GM23338 (cell line): ENCODE measurements around the gene BEST4. TPM values are rescaled to one million over a fixed set of nuclear protein-coding genes. Genes with fewer than 3 reads are reported as not detected.

Source experiments
- ATAC-seq: fragments of 200-7000 bp; cut with Tn5 transposase; 3 replicates; pipeline ENCODE4 v1.9.1; 2020
- DNase-seq: peaks from one replicate; pipeline ENCODE4 v3.0.0-alpha.2; 2015; ENCODE audit warnings: low spot score
- H2AFZ ChIP-seq: fragments of 200-600 bp; sonication (generic); 2 replicates; pipeline ENCODE4 v1.8.0; 2016; ENCODE audit warnings: antibody characterized with exemption, mild to moderate bottlenecking, moderate library complexity
- H3F3A ChIP-seq: fragments of 200-600 bp; sonication (generic); replicated peaks from 2 replicates; pipeline ENCODE4 v1.8.0; 2017; ENCODE audit warnings: antibody characterized with exemption, mixed run types, low read depth
- H3K27ac ChIP-seq: fragments of 200-600 bp; sonication (generic); 2 replicates; pipeline ENCODE4 v1.6.1; 2016; ENCODE audit warnings: low read depth
- H3K27me3 ChIP-seq: fragments of 200-600 bp; sonication (generic); 2 replicates; pipeline ENCODE4 v1.8.0; 2016; ENCODE audit warnings: mild to moderate bottlenecking, mixed run types, moderate library complexity; ENCODE audit not compliant: insufficient read depth
- H3K36me3 ChIP-seq: fragments of 200-600 bp; sonication (generic); 2 replicates; pipeline ENCODE4 v1.8.0; 2016; ENCODE audit warnings: mild to moderate bottlenecking; ENCODE audit not compliant: insufficient read depth
- H3K4me1 ChIP-seq: fragments of 200-600 bp; sonication (generic); 2 replicates; pipeline ENCODE4 v1.8.0; 2016; ENCODE audit warnings: mild to moderate bottlenecking, moderate library complexity; ENCODE audit not compliant: insufficient read depth
- H3K4me2 ChIP-seq: fragments of 200-600 bp; sonication (generic); 2 replicates; pipeline ENCODE4 v1.7.1; 2017; ENCODE audit warnings: mixed run types
- H3K4me3 ChIP-seq: fragments of 200-600 bp; sonication (generic); 2 replicates; pipeline ENCODE4 v1.6.1; 2016; ENCODE audit warnings: mixed run types
- H3K79me2 ChIP-seq: fragments of 200-600 bp; sonication (generic); replicated peaks from 2 replicates; pipeline ENCODE4 v1.8.0; 2017; ENCODE audit warnings: mild to moderate bottlenecking; ENCODE audit not compliant: insufficient read depth
- H3K9me2 ChIP-seq: fragments of 200-600 bp; sonication (generic); 2 replicates; pipeline ENCODE4 v1.8.0; 2017; ENCODE audit not compliant: insufficient read depth
- H4K20me1 ChIP-seq: fragments of 200-600 bp; sonication (generic); replicated peaks from 2 replicates; pipeline ENCODE4 v1.8.0; 2017; ENCODE audit warnings: mild to moderate bottlenecking; ENCODE audit not compliant: insufficient read depth
- H3K27ac Mint-ChIP-seq: 2 replicates; pipeline ENCODE4 v1.8.0; 2020; ENCODE audit warnings: inconsistent platforms, mild to moderate bottlenecking, moderate library complexity, mixed read lengths
- H3K27me3 Mint-ChIP-seq: 3 replicates; pipeline ENCODE4 v1.8.0; 2022; ENCODE audit warnings: low read depth, mild to moderate bottlenecking, moderate library complexity, mixed read lengths, inconsistent platforms; ENCODE audit not compliant: insufficient read depth, poor library complexity
- H3K36me3 Mint-ChIP-seq: 3 replicates; pipeline ENCODE4 v1.8.0; 2021; ENCODE audit warnings: low read depth, mild to moderate bottlenecking, inconsistent platforms, moderate library complexity, mixed read lengths
- H3K4me1 Mint-ChIP-seq: 3 replicates; pipeline ENCODE4 v1.8.0; 2020; ENCODE audit warnings: mild to moderate bottlenecking, inconsistent platforms, mixed read lengths
- H3K4me3 Mint-ChIP-seq: 3 replicates; pipeline ENCODE4 v1.8.0; 2021; ENCODE audit warnings: moderate library complexity, mild to moderate bottlenecking, inconsistent platforms, mixed read lengths
- H3K9me3 Mint-ChIP-seq: 3 replicates; pipeline ENCODE4 v1.8.0; 2020; ENCODE audit warnings: moderate library complexity, mild to moderate bottlenecking, inconsistent platforms, mixed read lengths
- EZH2phosphoT487 ChIP-seq: fragments of 200-600 bp; sonication (generic); IDR thresholded peaks from one replicate; pipeline ENCODE4 v1.8.1; 2018; ENCODE audit warnings: antibody characterized with exemption; ENCODE audit not compliant: unreplicated experiment
- POLR2AphosphoS5 ChIP-seq: IDR thresholded peaks from 2 replicates; pipeline ENCODE4 v1.6.1; 2016; ENCODE audit warnings: antibody characterized with exemption, low read depth
- STAT1 ChIP-seq: IDR thresholded peaks from one replicate; pipeline ENCODE4 v1.6.1; 2016; ENCODE audit warnings: antibody characterized with exemption; ENCODE audit not compliant: unreplicated experiment
- ZNF331 ChIP-seq: fragments of 250-450 bp; sonication (Bioruptor Pico); IDR thresholded peaks from 2 replicates; pipeline ENCODE4 v1.5.0; 2020; ENCODE audit warnings: low read depth, mild to moderate bottlenecking, moderate library complexity
- polyA plus RNA-seq: library from polyadenylated mRNA; unstranded; fragments of >200 nt; fragmentation: Nextera tagmentation; extraction: Ambion mirVana; gene quantifications from 2 replicates; pipeline ENCODE4 v1.2.1, GENCODE V29; 2016
- total RNA-seq: library from RNA; depleted of rRNA; stranded (reverse); fragments of >200 nt; shearing (Covaris generic); gene quantifications from 2 replicates; pipeline ENCODE4 v1.2.3, GENCODE V29; 2014
- TF ChIP-seq, protein P1 (sequence below): IDR thresholded peaks from one replicate; pipeline ENCODE4 v1.6.1; 2018; ENCODE audit warnings: antibody characterized with exemption; ENCODE audit not compliant: unreplicated experiment
- TF ChIP-seq, protein P2 (sequence below): IDR thresholded peaks from 2 replicates; pipeline ENCODE4 v1.6.1; 2016; ENCODE audit warnings: antibody characterized with exemption
- TF ChIP-seq, protein P3 (sequence below), 2 experiments: fragments of 200-600 bp in 1 of 2; sonication (generic) in 1 of 2; conservative IDR thresholded peaks; 2 replicates each; pipeline versions ENCODE4 v1.5.1 to v1.6.1; 2016 to 2017; ENCODE audit warnings: antibody characterized with exemption in 2 of 2, low read depth in 2 of 2, mild to moderate bottlenecking in 2 of 2, moderate library complexity in 1 of 2
- TF ChIP-seq, protein P4 (sequence below): fragments of 250-450 bp; sonication (Bioruptor Pico); IDR thresholded peaks from 2 replicates; pipeline ENCODE4 v1.5.0; 2020; ENCODE audit warnings: mild to moderate bottlenecking, moderate library complexity

BEST4 gene
- total and polyA plus RNA-seq, 2 experiments from 2014 or later, result 0.63 to 1.6 TPM

DNA sequence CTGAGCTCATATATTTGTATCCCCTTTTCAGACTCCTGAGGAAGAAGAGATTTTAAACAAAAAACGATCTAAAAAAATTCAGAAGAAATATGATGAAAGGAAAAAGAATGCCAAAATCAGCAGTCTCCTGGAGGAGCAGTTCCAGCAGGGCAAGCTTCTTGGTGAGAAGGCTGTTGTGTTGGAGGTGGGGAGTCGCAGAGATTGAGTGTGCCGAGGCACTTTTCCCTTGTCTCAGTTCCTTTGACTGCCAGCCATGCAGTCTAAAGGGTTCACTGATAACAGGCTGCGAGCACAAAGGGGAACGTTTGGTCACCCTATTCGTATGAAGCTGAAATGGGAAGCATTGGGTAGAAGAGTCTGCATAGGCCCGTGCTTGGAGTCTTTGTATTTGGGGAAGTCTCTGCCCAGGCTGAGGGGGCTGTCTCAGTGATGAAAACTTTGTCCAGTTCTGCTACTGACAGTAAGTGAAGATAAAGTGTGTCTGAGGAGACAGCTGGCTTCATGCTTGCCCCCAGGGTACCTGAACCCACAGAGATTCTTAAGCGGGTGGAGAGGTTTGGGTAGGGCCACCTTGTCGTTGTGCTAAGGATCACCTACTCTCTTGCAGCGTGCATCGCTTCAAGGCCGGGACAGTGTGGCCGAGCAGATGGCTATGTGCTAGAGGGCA, 9.9 kb downstream of the BEST4 start:
- peak overlapping the region; percentile 100 for H3K4me2 ChIP-seq
- peak overlapping the region; percentile 90 for H3K27ac ChIP-seq
- DNase-seq (no peak), ATAC-seq (no peak)
- Mint-ChIP-seq H3K9me3 (no peaks in the 10 kb centered on the region; the same call in 2 of the 3 replicates), H3K27me3 (peaks cover 30% of the 10 kb centered on the region), H3K36me3 (peaks cover 64% of the 10 kb centered on the region), H3K27ac (peak overlapping the region; percentile 93), H3K4me1 (peaks cover 20% of the 10 kb centered on the region), H3K4me3 (peak overlapping the region; percentile 87)
- H3K4me1 ChIP-seq, result peaks cover 15% of the 10 kb centered on the region
- H2AFZ ChIP-seq, result no peak overlapping the region
- peaks cover 37% of the 10 kb centered on the region for H3K36me3 ChIP-seq
- TF ChIP-seq, protein P1, sequence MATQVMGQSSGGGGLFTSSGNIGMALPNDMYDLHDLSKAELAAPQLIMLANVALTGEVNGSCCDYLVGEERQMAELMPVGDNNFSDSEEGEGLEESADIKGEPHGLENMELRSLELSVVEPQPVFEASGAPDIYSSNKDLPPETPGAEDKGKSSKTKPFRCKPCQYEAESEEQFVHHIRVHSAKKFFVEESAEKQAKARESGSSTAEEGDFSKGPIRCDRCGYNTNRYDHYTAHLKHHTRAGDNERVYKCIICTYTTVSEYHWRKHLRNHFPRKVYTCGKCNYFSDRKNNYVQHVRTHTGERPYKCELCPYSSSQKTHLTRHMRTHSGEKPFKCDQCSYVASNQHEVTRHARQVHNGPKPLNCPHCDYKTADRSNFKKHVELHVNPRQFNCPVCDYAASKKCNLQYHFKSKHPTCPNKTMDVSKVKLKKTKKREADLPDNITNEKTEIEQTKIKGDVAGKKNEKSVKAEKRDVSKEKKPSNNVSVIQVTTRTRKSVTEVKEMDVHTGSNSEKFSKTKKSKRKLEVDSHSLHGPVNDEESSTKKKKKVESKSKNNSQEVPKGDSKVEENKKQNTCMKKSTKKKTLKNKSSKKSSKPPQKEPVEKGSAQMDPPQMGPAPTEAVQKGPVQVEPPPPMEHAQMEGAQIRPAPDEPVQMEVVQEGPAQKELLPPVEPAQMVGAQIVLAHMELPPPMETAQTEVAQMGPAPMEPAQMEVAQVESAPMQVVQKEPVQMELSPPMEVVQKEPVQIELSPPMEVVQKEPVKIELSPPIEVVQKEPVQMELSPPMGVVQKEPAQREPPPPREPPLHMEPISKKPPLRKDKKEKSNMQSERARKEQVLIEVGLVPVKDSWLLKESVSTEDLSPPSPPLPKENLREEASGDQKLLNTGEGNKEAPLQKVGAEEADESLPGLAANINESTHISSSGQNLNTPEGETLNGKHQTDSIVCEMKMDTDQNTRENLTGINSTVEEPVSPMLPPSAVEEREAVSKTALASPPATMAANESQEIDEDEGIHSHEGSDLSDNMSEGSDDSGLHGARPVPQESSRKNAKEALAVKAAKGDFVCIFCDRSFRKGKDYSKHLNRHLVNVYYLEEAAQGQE, result no peak
- TF ChIP-seq STAT1 (no peak), POLR2AphosphoS5 (0 out of 2 replicates have a peak, but pooled peaks have one; percentile 4), ZNF331 (CRISPR knock-in tag) (no peak), EZH2phosphoT487 (no peak)
- TF ChIP-seq, protein P2, sequence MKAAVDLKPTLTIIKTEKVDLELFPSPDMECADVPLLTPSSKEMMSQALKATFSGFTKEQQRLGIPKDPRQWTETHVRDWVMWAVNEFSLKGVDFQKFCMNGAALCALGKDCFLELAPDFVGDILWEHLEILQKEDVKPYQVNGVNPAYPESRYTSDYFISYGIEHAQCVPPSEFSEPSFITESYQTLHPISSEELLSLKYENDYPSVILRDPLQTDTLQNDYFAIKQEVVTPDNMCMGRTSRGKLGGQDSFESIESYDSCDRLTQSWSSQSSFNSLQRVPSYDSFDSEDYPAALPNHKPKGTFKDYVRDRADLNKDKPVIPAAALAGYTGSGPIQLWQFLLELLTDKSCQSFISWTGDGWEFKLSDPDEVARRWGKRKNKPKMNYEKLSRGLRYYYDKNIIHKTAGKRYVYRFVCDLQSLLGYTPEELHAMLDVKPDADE, result no peak
- TF ChIP-seq, protein P3, sequence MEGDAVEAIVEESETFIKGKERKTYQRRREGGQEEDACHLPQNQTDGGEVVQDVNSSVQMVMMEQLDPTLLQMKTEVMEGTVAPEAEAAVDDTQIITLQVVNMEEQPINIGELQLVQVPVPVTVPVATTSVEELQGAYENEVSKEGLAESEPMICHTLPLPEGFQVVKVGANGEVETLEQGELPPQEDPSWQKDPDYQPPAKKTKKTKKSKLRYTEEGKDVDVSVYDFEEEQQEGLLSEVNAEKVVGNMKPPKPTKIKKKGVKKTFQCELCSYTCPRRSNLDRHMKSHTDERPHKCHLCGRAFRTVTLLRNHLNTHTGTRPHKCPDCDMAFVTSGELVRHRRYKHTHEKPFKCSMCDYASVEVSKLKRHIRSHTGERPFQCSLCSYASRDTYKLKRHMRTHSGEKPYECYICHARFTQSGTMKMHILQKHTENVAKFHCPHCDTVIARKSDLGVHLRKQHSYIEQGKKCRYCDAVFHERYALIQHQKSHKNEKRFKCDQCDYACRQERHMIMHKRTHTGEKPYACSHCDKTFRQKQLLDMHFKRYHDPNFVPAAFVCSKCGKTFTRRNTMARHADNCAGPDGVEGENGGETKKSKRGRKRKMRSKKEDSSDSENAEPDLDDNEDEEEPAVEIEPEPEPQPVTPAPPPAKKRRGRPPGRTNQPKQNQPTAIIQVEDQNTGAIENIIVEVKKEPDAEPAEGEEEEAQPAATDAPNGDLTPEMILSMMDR (conservative IDR thresholded peaks at IDR 0.05; ENCODE audit: low read depth in 2 of 2), result no peak
- H3F3A ChIP-seq, result peaks cover 72% of the 10 kb centered on the region
- no peaks in the 10 kb centered on the region for H3K9me2 ChIP-seq
- H3K4me3 ChIP-seq, result peak overlapping the region; percentile 99
- peaks cover 35% of the 10 kb centered on the region for H4K20me1 ChIP-seq
- peaks cover 43% of the 10 kb centered on the region for H3K79me2 ChIP-seq
- H3K27me3 ChIP-seq, result no peaks in the 10 kb centered on the region

DNA sequence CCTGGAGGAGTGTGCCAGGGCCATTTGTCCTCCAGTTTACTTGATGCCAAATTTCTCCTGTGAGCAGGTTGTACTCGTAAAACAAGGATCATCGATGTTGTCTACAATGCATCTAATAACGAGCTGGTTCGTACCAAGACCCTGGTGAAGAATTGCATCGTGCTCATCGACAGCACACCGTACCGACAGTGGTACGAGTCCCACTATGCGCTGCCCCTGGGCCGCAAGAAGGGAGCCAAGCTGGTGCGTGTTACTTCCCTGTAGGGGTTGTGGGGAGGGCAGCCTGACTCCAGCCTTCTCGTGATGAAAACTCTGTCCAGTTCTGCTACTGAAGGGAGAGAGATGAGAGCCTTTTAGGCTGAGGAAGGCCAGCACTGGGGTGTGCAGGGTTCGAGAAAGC, 10.4 kb downstream of the BEST4 start:
- peaks cover 15% of the 10 kb centered on the region for H3K4me1 ChIP-seq
- H3K36me3 Mint-ChIP-seq, result peaks cover 64% of the 10 kb centered on the region
- peak overlapping the region; percentile 99 for H3K4me3 ChIP-seq
- H4K20me1 ChIP-seq, result peaks cover 35% of the 10 kb centered on the region
- peaks cover 43% of the 10 kb centered on the region for H3K79me2 ChIP-seq
- peaks cover 20% of the 10 kb centered on the region for H3K4me1 Mint-ChIP-seq
- H3K9me2 ChIP-seq, result no peaks in the 10 kb centered on the region
- ATAC-seq, result no peak
- H3K27me3 Mint-ChIP-seq, result peaks cover 30% of the 10 kb centered on the region
- H3K27me3 ChIP-seq, result no peaks in the 10 kb centered on the region
- H3K4me2 ChIP-seq, result peak overlapping the region; percentile 100
- peak overlapping the region; percentile 93 for H3K27ac Mint-ChIP-seq
- peak overlapping the region; percentile 87 for H3K4me3 Mint-ChIP-seq
- H3K9me3 Mint-ChIP-seq, result no peaks in the 10 kb centered on the region; the same call in 2 of the 3 replicates
- no peak for DNase-seq
- peaks cover 37% of the 10 kb centered on the region for H3K36me3 ChIP-seq
- peaks cover 66% of the 10 kb centered on the region for H3F3A ChIP-seq
- H3K27ac ChIP-seq, result peak overlapping the region; percentile 90
- H2AFZ ChIP-seq, result no peak overlapping the region
- TF ChIP-seq, protein P4, sequence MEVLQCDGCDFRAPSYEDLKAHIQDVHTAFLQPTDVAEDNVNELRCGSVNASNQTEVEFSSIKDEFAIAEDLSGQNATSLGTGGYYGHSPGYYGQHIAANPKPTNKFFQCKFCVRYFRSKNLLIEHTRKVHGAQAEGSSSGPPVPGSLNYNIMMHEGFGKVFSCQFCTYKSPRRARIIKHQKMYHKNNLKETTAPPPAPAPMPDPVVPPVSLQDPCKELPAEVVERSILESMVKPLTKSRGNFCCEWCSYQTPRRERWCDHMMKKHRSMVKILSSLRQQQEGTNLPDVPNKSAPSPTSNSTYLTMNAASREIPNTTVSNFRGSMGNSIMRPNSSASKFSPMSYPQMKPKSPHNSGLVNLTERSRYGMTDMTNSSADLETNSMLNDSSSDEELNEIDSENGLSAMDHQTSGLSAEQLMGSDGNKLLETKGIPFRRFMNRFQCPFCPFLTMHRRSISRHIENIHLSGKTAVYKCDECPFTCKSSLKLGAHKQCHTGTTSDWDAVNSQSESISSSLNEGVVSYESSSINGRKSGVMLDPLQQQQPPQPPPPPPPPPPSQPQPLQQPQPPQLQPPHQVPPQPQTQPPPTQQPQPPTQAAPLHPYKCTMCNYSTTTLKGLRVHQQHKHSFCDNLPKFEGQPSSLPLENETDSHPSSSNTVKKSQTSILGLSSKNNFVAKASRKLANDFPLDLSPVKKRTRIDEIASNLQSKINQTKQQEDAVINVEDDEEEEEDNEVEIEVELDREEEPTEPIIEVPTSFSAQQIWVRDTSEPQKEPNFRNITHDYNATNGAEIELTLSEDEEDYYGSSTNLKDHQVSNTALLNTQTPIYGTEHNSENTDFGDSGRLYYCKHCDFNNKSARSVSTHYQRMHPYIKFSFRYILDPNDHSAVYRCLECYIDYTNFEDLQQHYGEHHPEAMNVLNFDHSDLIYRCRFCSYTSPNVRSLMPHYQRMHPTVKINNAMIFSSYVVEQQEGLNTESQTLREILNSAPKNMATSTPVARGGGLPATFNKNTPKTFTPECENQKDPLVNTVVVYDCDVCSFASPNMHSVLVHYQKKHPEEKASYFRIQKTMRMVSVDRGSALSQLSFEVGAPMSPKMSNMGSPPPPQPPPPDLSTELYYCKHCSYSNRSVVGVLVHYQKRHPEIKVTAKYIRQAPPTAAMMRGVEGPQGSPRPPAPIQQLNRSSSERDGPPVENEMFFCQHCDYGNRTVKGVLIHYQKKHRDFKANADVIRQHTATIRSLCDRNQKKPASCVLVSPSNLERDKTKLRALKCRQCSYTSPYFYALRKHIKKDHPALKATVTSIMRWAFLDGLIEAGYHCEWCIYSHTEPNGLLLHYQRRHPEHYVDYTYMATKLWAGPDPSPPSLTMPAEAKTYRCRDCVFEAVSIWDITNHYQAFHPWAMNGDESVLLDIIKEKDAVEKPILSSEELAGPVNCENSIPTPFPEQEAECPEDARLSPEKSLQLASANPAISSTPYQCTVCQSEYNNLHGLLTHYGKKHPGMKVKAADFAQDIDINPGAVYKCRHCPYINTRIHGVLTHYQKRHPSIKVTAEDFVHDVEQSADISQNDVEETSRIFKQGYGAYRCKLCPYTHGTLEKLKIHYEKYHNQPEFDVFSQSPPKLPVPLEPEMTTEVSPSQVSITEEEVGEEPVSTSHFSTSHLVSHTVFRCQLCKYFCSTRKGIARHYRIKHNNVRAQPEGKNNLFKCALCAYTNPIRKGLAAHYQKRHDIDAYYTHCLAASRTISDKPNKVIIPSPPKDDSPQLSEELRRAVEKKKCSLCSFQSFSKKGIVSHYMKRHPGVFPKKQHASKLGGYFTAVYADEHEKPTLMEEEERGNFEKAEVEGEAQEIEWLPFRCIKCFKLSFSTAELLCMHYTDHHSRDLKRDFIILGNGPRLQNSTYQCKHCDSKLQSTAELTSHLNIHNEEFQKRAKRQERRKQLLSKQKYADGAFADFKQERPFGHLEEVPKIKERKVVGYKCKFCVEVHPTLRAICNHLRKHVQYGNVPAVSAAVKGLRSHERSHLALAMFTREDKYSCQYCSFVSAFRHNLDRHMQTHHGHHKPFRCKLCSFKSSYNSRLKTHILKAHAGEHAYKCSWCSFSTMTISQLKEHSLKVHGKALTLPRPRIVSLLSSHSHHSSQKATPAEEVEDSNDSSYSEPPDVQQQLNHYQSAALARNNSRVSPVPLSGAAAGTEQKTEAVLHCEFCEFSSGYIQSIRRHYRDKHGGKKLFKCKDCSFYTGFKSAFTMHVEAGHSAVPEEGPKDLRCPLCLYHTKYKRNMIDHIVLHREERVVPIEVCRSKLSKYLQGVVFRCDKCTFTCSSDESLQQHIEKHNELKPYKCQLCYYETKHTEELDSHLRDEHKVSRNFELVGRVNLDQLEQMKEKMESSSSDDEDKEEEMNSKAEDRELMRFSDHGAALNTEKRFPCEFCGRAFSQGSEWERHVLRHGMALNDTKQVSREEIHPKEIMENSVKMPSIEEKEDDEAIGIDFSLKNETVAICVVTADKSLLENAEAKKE, result no peak
- TF ChIP-seq ZNF331 (CRISPR knock-in tag), result no peak
